ENCODE data around the gene SULT4A1. TPM values are rescaled to one million over a fixed set of nuclear protein-coding genes. Genes with fewer than 3 reads are reported as not detected.

Gene SULT4A1
- total RNA-seq, 2 donors from 2014 or later, result not detected

- no peaks in the 10 kb centered on the region for H3K4me1 ChIP-seq (ENCODE audit: control insufficient read depth in 1 of 2, low read depth in 2 of 2)
- no peak overlapping the region for H3K4me3 ChIP-seq
- DNase-seq (ENCODE audit: low spot score) (no peak), ATAC-seq (ENCODE audit: insufficient number of reproducible peaks, low FRiP score, low read depth) (no peak)
- H3K36me3 ChIP-seq, result no peaks in the 10 kb centered on the region
- no peak overlapping the region for H3K27ac ChIP-seq
- H3K27me3 ChIP-seq (replicated peaks; ENCODE audit: insufficient read depth), result no peaks in the 10 kb centered on the region
- H3K9me3 ChIP-seq, result no peaks in the 10 kb centered on the region
- no peak for TF ChIP-seq CTCF (IDR thresholded peaks at IDR 0.05)
These were observed 42.2 kb downstream of the SULT4A1 start for GRCh38 chr22:43819931-43820640.

GRCh38 chr22:43819421-43819921, 42.8 kb downstream of the SULT4A1 start:
- no peaks in the 10 kb centered on the region for H3K36me3 ChIP-seq
- no peaks in the 10 kb centered on the region for H3K27me3 ChIP-seq (replicated peaks; ENCODE audit: insufficient read depth)
- TF ChIP-seq CTCF (IDR thresholded peaks at IDR 0.05), result no peak
- DNase-seq (ENCODE audit: low spot score), result no peak
- no peaks in the 10 kb centered on the region for H3K4me1 ChIP-seq (ENCODE audit: control insufficient read depth in 1 of 2, low read depth in 2 of 2)
- H3K27ac ChIP-seq, result no peak overlapping the region
- no peak overlapping the region for H3K4me3 ChIP-seq
- ATAC-seq (ENCODE audit: insufficient number of reproducible peaks, low FRiP score, low read depth), result no peak
- H3K9me3 ChIP-seq, result no peaks in the 10 kb centered on the region

- DNase-seq (ENCODE audit: low spot score) (no peak), ATAC-seq (ENCODE audit: insufficient number of reproducible peaks, low FRiP score, low read depth) (no peak)
- Histone ChIP-seq H3K27ac (no peak overlapping the region), H3K36me3 (no peaks in the 10 kb centered on the region), H3K4me3 (no peak overlapping the region), H3K4me1 (ENCODE audit: control insufficient read depth in 1 of 2, low read depth in 2 of 2) (no peaks in the 10 kb centered on the region), H3K9me3 (no peaks in the 10 kb centered on the region), H3K27me3 (replicated peaks; ENCODE audit: insufficient read depth) (no peaks in the 10 kb centered on the region)
- no peak for TF ChIP-seq CTCF (IDR thresholded peaks at IDR 0.05)
These were observed 43.3 kb downstream of the SULT4A1 start for GRCh38 chr22:43818981-43819380.

- Histone ChIP-seq H3K4me3 (no peak overlapping the region), H3K9me3 (no peaks in the 10 kb centered on the region), H3K27me3 (replicated peaks; ENCODE audit: insufficient read depth) (no peaks in the 10 kb centered on the region), H3K36me3 (no peaks in the 10 kb centered on the region), H3K27ac (no peak overlapping the region), H3K4me1 (ENCODE audit: control insufficient read depth in 1 of 2, low read depth in 2 of 2) (peaks cover 5 to 11% of the 10 kb centered on the region in 2 donors)
- no peak for TF ChIP-seq CTCF (IDR thresholded peaks at IDR 0.05)
- DNase-seq (ENCODE audit: low spot score) (no peak), ATAC-seq (ENCODE audit: insufficient number of reproducible peaks, low FRiP score, low read depth) (no peak)
These were observed 44.9 kb downstream of the SULT4A1 start for GRCh38 chr22:43817402-43817801.

GRCh38 chr22:43814264-43814663, 48.0 kb downstream of the SULT4A1 start:
- Histone ChIP-seq H3K9me3 (no peaks in the 10 kb centered on the region), H3K36me3 (no peaks in the 10 kb centered on the region), H3K27me3 (replicated peaks; ENCODE audit: insufficient read depth) (no peaks in the 10 kb centered on the region), H3K4me1 (ENCODE audit: control insufficient read depth in 1 of 2, low read depth in 2 of 2) (peaks cover 9 to 17% of the 10 kb centered on the region in 2 donors), H3K4me3 (no peak overlapping the region), H3K27ac (no peak overlapping the region)
- ATAC-seq (ENCODE audit: insufficient number of reproducible peaks, low FRiP score, low read depth) (no peak), DNase-seq (ENCODE audit: low spot score) (no peak)
- no peak for TF ChIP-seq CTCF (IDR thresholded peaks at IDR 0.05)
